Measurements from ENCODE around the gene C1QB. TPM values are rescaled to one million over a fixed set of nuclear protein-coding genes. Genes with fewer than 3 reads are reported as not detected.

The C1QB gene
- total RNA-seq, 2 donors from 2014 or later: not detected

DNA sequence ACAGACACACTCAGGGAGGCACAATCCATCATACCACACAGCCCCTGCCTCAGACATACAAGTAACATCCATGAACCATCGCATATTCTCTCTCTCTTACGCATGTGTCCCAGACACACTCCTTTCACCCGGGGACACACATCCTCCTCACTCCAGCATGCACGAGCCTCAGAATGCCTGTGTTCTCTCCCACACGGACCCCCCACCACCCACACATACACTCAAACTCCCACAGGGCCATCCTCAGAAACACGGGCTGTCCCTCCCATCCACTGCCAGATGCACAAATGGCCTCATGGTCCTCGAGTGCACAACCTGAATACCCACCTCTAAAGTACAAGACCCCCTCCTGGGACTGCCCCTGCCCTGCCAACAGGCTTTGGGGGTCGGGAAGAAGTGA lies 11.8 kb upstream of the C1QB start:
- Mint-ChIP-seq H3K27me3 (ENCODE audit: insufficient read depth) (peaks cover 6% of the 10 kb centered on the region), H3K4me3 (no peak overlapping the region), H3K4me1 (peaks cover 5% of the 10 kb centered on the region), H3K36me3 (ENCODE audit: low read depth) (no peaks in the 10 kb centered on the region), H3K9me3 (no peaks in the 10 kb centered on the region), H3K27ac (no peak overlapping the region)
- Histone ChIP-seq H3K27ac (ENCODE audit: low read depth, low read length) (no peak overlapping the region), H3K9me3 (ENCODE audit: control insufficient read depth, low read length) (no peaks in the 10 kb centered on the region), H3K27me3 (ENCODE audit: control insufficient read depth, insufficient read depth, low read length, poor library complexity, severe bottlenecking) (no peaks in the 10 kb centered on the region), H3K4me1 (ENCODE audit: control insufficient read depth, insufficient read depth, low read length) (no peaks in the 10 kb centered on the region), H3K36me3 (ENCODE audit: control insufficient read depth, insufficient read depth, low read length) (no peaks in the 10 kb centered on the region), H3K4me3 (ENCODE audit: low read length) (no peak overlapping the region), H3K9ac (ENCODE audit: extremely low read depth, low read length, poor library complexity, severe bottlenecking) (no peak overlapping the region)
- DNase-seq: no peak
- 82% methylated on average over 4 to 8 of the region's 8 CpGs for WGBS, 2 experiments (ENCODE audit: insufficient coverage in 1 of 2, insufficient read length in 1 of 2)
- TF ChIP-seq, protein P1, sequence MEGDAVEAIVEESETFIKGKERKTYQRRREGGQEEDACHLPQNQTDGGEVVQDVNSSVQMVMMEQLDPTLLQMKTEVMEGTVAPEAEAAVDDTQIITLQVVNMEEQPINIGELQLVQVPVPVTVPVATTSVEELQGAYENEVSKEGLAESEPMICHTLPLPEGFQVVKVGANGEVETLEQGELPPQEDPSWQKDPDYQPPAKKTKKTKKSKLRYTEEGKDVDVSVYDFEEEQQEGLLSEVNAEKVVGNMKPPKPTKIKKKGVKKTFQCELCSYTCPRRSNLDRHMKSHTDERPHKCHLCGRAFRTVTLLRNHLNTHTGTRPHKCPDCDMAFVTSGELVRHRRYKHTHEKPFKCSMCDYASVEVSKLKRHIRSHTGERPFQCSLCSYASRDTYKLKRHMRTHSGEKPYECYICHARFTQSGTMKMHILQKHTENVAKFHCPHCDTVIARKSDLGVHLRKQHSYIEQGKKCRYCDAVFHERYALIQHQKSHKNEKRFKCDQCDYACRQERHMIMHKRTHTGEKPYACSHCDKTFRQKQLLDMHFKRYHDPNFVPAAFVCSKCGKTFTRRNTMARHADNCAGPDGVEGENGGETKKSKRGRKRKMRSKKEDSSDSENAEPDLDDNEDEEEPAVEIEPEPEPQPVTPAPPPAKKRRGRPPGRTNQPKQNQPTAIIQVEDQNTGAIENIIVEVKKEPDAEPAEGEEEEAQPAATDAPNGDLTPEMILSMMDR (conservative IDR thresholded peaks at IDR 0.05): no peak

DNA sequence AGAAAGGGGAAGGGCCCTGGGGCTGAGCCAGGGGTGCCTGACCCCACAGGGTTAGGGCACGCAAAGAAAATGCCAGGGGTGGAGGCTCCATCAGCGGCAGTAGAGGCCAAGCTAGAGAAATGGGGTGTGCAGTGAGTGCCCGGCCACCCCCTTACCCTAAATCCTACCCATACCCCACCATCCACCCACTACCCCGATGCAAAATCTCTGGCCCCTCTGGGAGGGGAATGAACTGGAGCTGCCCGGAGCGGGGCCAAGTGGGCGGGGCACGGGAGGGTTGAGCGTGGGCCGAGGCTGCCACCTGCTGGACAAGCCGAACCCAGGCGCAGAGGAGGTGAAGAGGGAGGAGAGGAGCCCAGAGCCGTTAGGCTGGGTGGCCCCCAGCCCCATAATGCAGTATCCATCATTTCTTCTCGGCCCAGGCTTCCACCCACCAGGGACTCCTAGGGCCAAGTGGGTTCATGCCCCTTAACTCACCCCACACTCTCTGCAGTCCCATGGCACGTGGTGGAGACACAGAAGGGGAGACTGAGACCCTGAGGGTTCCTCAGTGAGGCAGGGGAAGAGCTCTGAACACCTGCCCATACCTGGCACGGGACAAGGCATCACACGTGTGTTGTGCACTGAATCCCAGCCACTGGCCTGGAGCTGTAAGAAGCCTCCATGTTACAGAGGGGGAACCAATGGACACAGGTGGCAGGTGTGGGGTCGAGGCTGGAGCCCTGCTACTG lies 11.0 kb upstream of the C1QB start:
- H3K36me3 ChIP-seq (ENCODE audit: control insufficient read depth, insufficient read depth, low read length): no peaks in the 10 kb centered on the region
- 23 to 43% methylated on average over 4 to 17 of the region's 18 CpGs for WGBS, 2 experiments (ENCODE audit: insufficient coverage in 1 of 2, insufficient read length in 1 of 2)
- H3K9me3 ChIP-seq (ENCODE audit: control insufficient read depth, low read length): no peaks in the 10 kb centered on the region
- H3K27me3 ChIP-seq (ENCODE audit: control insufficient read depth, insufficient read depth, low read length, poor library complexity, severe bottlenecking): no peaks in the 10 kb centered on the region
- no peak overlapping the region for H3K27ac ChIP-seq (ENCODE audit: low read depth, low read length)
- Mint-ChIP-seq H3K27ac (no peak overlapping the region), H3K36me3 (ENCODE audit: low read depth) (no peaks in the 10 kb centered on the region), H3K9me3 (no peaks in the 10 kb centered on the region), H3K4me3 (no peak overlapping the region), H3K4me1 (peaks cover 5% of the 10 kb centered on the region), H3K27me3 (ENCODE audit: insufficient read depth) (peaks cover 6% of the 10 kb centered on the region)
- TF ChIP-seq, protein P1 (conservative IDR thresholded peaks at IDR 0.05): peak; percentile 98
- no peaks in the 10 kb centered on the region for H3K4me1 ChIP-seq (ENCODE audit: control insufficient read depth, insufficient read depth, low read length)
- peak; percentile 94 for DNase-seq
- no peak overlapping the region for H3K4me3 ChIP-seq (ENCODE audit: low read length)
- H3K9ac ChIP-seq (ENCODE audit: extremely low read depth, low read length, poor library complexity, severe bottlenecking): no peak overlapping the region

DNA sequence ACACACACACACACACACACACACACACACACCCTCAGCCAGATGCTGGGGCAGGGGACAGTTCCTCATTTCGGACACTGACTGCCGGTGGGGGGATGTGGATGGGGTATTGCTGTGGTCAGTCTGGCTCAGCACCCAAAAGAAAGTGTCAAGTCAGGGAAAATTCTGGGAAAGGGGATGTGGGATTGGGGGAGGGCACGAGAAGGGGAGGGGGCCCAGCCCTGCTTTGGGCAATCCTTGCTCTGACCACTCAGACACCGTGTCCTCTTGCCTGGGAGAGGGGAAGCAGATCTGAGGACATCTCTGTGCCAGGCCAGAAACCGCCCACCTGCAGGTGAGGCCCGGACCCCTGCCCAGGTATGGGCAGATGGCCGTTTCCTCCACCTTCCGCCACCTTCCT lies 9.7 kb upstream of the C1QB start, which contains the start of gene C1QC:
Gene C1QC, plus strand, starts transcription at position 253 of the 400 bp plus-strand sequence. CDS start 391 bp downstream, outside the sequence.
- H3K27me3 Mint-ChIP-seq (ENCODE audit: insufficient read depth): peaks cover 6% of the 10 kb centered on the region
- H3K9me3 Mint-ChIP-seq: no peaks in the 10 kb centered on the region
- TF ChIP-seq, protein P1 (conservative IDR thresholded peaks at IDR 0.05): no peak
- peaks cover 5% of the 10 kb centered on the region for H3K4me1 Mint-ChIP-seq
- Histone ChIP-seq H3K9ac (ENCODE audit: extremely low read depth, low read length, poor library complexity, severe bottlenecking) (no peak within 1 kb of the TSS), H3K27ac (ENCODE audit: low read depth, low read length) (no peak within 1 kb of the TSS), H3K9me3 (ENCODE audit: control insufficient read depth, low read length) (no peaks in the 10 kb centered on the region), H3K27me3 (ENCODE audit: control insufficient read depth, insufficient read depth, low read length, poor library complexity, severe bottlenecking) (no peaks in the 10 kb centered on the region), H3K4me1 (ENCODE audit: control insufficient read depth, insufficient read depth, low read length) (no peaks in the 10 kb centered on the region), H3K4me3 (ENCODE audit: low read length) (no peak within 1 kb of the TSS), H3K36me3 (ENCODE audit: control insufficient read depth, insufficient read depth, low read length) (no peaks in the 10 kb centered on the region)
- H3K27ac Mint-ChIP-seq: no peak within 1 kb of the TSS
- 91 to 100% methylated on average over 1 to 8 of the region's 8 CpGs for WGBS, 2 experiments (ENCODE audit: insufficient coverage in 1 of 2, insufficient read length in 1 of 2)
- no peak for DNase-seq
- H3K4me3 Mint-ChIP-seq: no peak within 1 kb of the TSS
- H3K36me3 Mint-ChIP-seq (ENCODE audit: low read depth): no peaks in the 10 kb centered on the region
